GM12872 (cell line): ENCODE results near the gene FOXM1.

Experiments used
- TF ChIP-seq, protein P1 (sequence below): IDR thresholded peaks from 3 replicates; pipeline ENCODE4 v1.5.1; 2011; ENCODE audit warnings: low read depth, mild to moderate bottlenecking, low read length, moderate library complexity; ENCODE audit not compliant: insufficient read depth

The FOXM1 gene, protein sequence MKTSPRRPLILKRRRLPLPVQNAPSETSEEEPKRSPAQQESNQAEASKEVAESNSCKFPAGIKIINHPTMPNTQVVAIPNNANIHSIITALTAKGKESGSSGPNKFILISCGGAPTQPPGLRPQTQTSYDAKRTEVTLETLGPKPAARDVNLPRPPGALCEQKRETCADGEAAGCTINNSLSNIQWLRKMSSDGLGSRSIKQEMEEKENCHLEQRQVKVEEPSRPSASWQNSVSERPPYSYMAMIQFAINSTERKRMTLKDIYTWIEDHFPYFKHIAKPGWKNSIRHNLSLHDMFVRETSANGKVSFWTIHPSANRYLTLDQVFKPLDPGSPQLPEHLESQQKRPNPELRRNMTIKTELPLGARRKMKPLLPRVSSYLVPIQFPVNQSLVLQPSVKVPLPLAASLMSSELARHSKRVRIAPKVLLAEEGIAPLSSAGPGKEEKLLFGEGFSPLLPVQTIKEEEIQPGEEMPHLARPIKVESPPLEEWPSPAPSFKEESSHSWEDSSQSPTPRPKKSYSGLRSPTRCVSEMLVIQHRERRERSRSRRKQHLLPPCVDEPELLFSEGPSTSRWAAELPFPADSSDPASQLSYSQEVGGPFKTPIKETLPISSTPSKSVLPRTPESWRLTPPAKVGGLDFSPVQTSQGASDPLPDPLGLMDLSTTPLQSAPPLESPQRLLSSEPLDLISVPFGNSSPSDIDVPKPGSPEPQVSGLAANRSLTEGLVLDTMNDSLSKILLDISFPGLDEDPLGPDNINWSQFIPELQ

DNA sequence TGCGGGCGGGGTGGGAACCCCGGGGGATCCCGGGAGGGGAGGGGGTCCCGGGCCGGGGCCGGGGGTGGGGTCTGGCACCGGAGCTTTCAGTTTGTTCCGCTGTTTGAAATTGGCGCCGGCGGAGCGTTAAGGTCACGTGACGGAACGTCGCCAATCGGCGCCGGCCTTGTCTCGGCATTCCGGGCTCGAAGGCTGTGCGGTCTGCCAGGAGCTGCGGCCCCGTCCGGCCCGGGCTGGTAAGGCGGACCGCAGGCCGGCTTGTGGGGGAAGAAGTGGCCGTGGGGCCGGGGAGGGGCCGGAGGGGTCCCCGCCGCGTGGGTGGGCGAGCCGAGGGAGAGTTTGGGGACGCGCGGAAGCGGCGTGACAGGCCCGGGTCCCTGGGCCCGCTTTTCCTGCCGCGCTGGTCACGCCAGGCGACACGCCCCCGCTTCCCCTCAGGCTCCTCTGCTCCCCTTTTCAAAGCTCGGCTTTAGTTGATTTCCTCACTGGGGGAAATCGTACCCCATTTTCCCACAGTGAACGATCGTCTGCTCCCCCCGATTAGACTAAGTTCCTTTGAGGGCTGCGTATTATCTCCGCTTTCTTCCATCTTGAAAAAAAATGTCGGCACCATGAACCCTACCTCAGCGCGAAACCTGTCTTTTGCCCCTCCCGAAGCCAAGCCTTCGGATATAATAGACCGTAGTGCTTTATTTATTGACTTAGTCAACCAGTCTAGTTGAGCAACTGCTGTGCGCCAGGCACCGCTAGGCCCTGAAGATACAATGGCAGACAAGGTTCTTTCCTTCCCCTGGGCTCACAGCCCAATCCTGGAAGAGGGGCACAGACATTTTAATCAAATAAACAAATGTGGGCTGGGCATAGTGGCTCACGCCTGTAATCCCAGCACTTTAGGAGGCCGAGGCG is at the start of gene FOXM1, which contains the start of gene RHNO1:
Gene FOXM1 (minus strand): TSS at position 128 of the 906 bp plus-strand sequence. CDS start 2,696 bp downstream, outside the sequence.
Gene RHNO1 (plus strand): TSS at position 177 of the 906 bp plus-strand sequence. CDS start 8,144 bp downstream, outside the sequence.
- TF ChIP-seq, protein P1, sequence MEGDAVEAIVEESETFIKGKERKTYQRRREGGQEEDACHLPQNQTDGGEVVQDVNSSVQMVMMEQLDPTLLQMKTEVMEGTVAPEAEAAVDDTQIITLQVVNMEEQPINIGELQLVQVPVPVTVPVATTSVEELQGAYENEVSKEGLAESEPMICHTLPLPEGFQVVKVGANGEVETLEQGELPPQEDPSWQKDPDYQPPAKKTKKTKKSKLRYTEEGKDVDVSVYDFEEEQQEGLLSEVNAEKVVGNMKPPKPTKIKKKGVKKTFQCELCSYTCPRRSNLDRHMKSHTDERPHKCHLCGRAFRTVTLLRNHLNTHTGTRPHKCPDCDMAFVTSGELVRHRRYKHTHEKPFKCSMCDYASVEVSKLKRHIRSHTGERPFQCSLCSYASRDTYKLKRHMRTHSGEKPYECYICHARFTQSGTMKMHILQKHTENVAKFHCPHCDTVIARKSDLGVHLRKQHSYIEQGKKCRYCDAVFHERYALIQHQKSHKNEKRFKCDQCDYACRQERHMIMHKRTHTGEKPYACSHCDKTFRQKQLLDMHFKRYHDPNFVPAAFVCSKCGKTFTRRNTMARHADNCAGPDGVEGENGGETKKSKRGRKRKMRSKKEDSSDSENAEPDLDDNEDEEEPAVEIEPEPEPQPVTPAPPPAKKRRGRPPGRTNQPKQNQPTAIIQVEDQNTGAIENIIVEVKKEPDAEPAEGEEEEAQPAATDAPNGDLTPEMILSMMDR = no peak

DNA sequence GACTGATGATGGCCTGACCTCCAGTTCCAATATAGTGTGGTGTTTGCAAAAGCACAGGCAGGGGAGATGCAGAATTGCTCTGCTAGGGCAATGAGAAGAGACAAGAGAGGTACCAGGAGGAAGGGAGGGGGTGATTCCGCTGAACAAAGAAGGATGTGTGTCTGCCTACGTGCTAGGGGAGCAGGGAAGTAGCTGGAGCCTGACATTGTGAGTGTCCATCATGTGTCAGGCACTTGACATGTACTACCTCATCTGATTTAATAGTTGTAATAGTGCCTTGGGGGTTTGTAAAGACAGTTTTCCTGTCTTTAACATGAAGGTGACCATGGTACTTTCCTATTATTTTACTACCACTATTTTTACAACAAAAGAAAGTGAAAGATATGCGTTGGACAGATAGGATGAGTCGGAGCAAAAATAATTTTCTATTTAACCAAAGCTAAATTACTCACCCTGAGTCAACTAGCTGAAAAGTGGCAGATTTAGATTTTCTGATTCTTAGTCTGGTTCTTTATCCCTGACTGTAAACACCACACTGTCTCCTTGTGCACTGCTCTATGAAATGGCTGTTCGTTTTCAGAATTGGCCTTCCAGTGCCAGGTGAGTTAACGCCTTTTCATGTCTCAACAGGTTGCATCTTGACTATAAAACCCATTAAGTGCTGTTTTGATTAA is 48.5 kb upstream of the FOXM1 start:
- TF ChIP-seq, protein P1 = no peak

DNA sequence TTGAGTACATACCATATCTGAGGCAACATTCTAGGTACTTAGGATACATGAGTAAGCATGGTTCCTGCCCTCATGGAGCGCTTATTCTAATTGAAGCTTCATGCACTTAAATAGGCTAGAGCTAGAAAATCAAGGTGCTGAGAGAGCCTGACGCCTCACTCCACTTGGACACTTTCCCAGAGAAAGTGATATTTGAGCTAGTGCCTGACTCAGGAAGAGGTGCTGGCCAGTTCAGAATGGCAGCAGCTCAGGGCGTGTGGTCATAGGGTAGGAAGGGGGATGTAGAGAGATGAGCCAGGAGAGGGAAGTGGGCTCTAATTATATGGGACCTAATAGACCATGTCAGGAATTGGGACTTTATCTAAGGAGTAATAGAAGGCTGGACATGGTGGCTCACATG is 47.0 kb upstream of the FOXM1 start:
- TF ChIP-seq, protein P1 = no peak

DNA sequence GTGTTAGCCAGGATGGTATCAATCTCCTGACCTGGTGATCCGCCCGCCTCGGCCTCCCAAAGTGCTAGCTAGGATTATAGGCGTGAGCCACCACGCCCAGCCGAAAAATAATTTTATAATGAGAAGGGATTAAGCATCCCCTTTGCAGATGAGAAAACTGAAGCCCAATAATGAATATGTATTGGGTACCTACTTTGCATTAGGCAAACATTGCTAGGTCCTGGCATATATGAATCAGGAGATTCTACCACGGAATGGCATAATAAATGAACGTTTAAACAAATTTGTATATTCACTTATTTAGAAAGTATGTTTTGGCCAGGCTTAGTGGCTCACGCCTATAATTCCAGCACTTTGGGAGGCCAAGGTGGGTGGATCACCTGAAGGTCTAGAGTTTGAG is 46.1 kb upstream of the FOXM1 start:
- TF ChIP-seq, protein P1 = no peak

DNA sequence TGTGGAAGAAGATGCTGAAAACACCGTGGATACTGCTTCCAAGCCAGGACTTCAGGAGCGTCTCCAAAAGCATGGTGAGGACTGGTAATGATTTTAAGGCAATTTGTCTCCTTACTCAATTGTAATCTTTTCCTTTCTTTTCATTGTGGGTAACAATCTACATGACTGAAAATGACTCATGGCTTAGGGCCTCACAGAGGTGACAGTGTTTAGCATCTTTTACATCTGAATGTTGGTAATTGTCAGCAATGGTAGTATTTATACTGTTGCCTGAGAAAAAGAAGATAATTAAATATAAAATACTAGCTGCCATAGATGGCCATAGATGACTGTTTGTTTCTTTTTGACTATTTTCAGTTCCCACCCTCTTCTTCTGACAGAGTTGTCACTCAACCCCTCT is 45.4 kb upstream of the FOXM1 start:
- TF ChIP-seq, protein P1 = no peak

DNA sequence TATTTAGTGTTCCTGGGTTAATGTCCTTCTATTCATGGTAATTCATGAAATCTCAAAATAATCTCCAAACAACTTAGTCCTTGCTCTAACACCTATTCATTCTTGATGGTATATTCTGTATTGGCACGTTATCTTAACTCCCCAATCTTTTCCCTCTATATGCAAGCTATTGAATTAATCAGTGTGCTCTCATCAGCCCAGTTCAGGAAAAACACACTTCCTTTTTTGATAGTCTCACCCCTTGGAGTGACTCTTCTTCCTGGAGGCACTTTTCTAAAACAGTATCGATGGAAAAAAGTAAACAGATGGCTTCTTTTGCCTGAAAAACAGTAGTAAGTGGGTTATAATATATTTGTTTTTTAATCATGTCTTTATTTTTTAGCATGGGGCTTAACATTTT is 42.3 kb upstream of the FOXM1 start:
- TF ChIP-seq, protein P1 = no peak
